Activated naive CD4-positive, alpha-beta T cell treated with anti-CD3 and anti-CD28 coated beads, Interleukin-2, amount 50 U/mL, for 72 hours (primary cell): ENCODE measurements around the gene DKK3. TPM values are rescaled to one million over a fixed set of nuclear protein-coding genes. Genes with fewer than 3 reads are reported as not detected.

Experiments used
- total RNA-seq, 2 donors: library from RNA; stranded (reverse); gene quantifications; one replicate each; pipeline ENCODE4 v1.2.3, GENCODE V29; 2022

The DKK3 gene
- total RNA-seq, 2 donors from 2014 or later: not detected

Other genes with a start within 250 kb of the DKK3 start
- gene USP47, start 166.7 kb downstream of the DKK3 start, total RNA-seq: 10 to 100 TPM; 39.7 to 51.4 TPM
- 100 to 1,000 TPM in 1 of 2 donors, 10 to 100 TPM in 1; 60.8 to 124 TPM for gene MICAL2, start 102.0 kb upstream of the DKK3 start, total RNA-seq